Nephron progenitor cell (in vitro differentiated cells): ENCODE results near the gene FOXP4.
A peak's percentile ranks its signal among the peaks of the same experiment; 100 is the strongest.

ENCODE experiments used
- DNase-seq: peaks from one replicate; pipeline ENCODE4 v3.0.0; 2021
- H3K27ac Mint-ChIP-seq: 2 replicates; pipeline ENCODE4 v1.8.0; 2021; ENCODE audit warnings: mild to moderate bottlenecking, moderate library complexity, mixed read lengths
- H3K27me3 Mint-ChIP-seq: 2 replicates; pipeline ENCODE4 v1.8.0; 2021; ENCODE audit warnings: mild to moderate bottlenecking, low read depth, mixed read lengths; ENCODE audit not compliant: poor library complexity
- H3K36me3 Mint-ChIP-seq: 2 replicates; pipeline ENCODE4 v1.8.0; 2021; ENCODE audit warnings: low read depth, mixed read lengths
- H3K4me1 Mint-ChIP-seq: 2 replicates; pipeline ENCODE4 v1.8.0; 2021; ENCODE audit warnings: mixed read lengths
- H3K4me3 Mint-ChIP-seq: 2 replicates; pipeline ENCODE4 v1.8.0; 2021; ENCODE audit warnings: mild to moderate bottlenecking, moderate library complexity, mixed read lengths
- H3K9me3 Mint-ChIP-seq: 2 replicates; pipeline ENCODE4 v1.8.0; 2021; ENCODE audit warnings: mild to moderate bottlenecking, moderate library complexity, mixed read lengths
- TF ChIP-seq, protein P1 (sequence below): fragments of 200-600 bp; sonication (generic); IDR thresholded peaks from 2 replicates; pipeline ENCODE4 v1.5.0; 2021; ENCODE audit warnings: antibody characterized with exemption

The FOXP4 gene

DNA sequence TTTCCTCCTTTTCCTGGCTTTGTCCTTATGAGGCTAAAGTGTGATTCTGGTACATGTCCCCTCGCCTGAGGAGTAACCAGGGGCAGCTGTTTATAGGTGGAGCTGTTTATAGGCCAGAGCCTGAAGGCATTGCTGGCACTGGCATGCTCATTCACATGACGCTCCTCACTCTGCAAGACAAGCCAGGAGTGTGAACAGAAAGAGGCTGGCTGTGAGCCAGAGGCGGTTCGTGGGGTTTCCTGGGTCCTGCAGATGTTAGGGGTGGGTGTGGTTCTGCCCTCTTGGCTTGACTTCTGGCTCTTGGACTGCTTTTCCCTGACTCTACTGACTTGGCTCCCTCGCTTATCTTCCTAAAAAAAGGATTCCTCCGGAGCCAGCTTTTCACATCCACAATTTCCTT lies 79.3 kb downstream of the FOXP4 start:
- DNase-seq, result no peak
- Mint-ChIP-seq H3K9me3 (peaks cover 27% of the 10 kb centered on the region), H3K36me3 (peaks cover 17% of the 10 kb centered on the region), H3K4me3 (no peak overlapping the region), H3K27me3 (peaks cover 12% of the 10 kb centered on the region), H3K27ac (peak overlapping the region; percentile 85), H3K4me1 (peaks cover 52% of the 10 kb centered on the region)
- TF ChIP-seq, protein P1, sequence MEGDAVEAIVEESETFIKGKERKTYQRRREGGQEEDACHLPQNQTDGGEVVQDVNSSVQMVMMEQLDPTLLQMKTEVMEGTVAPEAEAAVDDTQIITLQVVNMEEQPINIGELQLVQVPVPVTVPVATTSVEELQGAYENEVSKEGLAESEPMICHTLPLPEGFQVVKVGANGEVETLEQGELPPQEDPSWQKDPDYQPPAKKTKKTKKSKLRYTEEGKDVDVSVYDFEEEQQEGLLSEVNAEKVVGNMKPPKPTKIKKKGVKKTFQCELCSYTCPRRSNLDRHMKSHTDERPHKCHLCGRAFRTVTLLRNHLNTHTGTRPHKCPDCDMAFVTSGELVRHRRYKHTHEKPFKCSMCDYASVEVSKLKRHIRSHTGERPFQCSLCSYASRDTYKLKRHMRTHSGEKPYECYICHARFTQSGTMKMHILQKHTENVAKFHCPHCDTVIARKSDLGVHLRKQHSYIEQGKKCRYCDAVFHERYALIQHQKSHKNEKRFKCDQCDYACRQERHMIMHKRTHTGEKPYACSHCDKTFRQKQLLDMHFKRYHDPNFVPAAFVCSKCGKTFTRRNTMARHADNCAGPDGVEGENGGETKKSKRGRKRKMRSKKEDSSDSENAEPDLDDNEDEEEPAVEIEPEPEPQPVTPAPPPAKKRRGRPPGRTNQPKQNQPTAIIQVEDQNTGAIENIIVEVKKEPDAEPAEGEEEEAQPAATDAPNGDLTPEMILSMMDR, result no peak

DNA sequence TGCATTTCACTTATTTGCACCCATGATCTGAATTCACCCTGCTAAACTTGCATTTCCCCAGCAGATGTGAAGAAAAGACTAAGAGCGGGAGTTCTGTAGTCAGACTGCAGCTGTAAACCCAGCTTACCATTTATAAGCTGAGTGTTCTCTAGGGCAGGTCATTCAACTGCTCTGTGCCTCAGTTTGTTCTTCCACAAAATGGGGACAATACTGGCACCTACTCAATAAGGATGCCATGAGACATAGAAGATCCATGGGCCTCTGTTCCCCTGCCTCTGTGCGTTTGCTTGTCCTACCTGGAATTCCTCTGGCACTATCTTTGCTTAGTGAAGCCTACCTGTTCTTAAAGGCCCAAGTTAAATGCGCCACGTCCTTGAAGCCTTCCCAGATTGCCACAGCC lies 79.8 kb downstream of the FOXP4 start:
- Mint-ChIP-seq H3K4me3 (no peak overlapping the region), H3K9me3 (peaks cover 22% of the 10 kb centered on the region), H3K27ac (no peak overlapping the region), H3K27me3 (peaks cover 12% of the 10 kb centered on the region), H3K36me3 (peaks cover 14% of the 10 kb centered on the region), H3K4me1 (peaks cover 57% of the 10 kb centered on the region)
- TF ChIP-seq, protein P1, result no peak
- no peak for DNase-seq

DNA sequence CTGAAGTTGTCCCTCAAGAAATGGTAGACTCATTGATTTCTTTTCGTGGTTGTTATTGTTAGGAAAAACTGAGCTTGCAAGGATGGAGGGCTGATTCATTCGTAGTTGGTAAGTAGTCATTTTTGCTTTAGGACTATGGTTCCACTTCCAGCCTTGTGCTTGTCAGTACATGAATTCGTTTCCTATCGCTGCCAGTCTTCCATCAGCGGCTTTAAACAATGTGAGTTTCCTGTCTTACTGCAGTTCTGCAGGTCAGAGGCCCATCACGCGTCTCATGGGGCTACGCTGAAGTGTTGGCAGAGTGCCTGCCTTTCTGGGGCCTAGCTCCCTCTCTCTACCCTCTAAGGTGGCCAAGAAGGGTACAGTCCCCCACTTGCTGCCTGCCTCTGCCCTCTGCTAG lies 80.7 kb downstream of the FOXP4 start:
- DNase-seq, result no peak
- H3K27ac Mint-ChIP-seq, result no peak overlapping the region
- H3K4me1 Mint-ChIP-seq, result peaks cover 60% of the 10 kb centered on the region
- peaks cover 5% of the 10 kb centered on the region for H3K36me3 Mint-ChIP-seq
- H3K9me3 Mint-ChIP-seq, result peaks cover 13% of the 10 kb centered on the region
- TF ChIP-seq, protein P1, result no peak
- peaks cover 20% of the 10 kb centered on the region for H3K27me3 Mint-ChIP-seq
- H3K4me3 Mint-ChIP-seq, result no peak overlapping the region

DNA sequence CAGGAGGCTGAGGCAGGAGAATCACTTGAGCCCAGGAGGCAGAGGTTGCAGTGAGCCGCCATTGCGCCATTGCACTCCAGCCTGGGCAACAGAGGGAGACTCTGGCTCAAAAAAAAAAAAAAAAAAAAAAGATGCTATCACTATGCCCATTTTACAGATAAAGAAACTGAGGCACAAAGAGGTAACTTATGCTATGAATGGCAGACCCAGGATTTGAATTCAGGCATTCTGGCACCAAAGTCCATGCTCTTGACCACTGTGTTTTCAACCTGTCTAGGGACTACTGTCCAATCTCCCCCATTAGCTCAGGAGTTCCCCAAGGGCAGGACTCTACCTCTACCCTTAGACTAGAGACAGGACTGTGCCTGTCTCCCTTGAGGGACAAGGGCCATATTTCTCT lies 82.9 kb downstream of the FOXP4 start:
- H3K4me3 Mint-ChIP-seq, result no peak overlapping the region
- TF ChIP-seq, protein P1, result no peak
- peaks cover 41% of the 10 kb centered on the region for H3K4me1 Mint-ChIP-seq
- H3K27ac Mint-ChIP-seq, result no peak overlapping the region
- peaks cover 36% of the 10 kb centered on the region for H3K27me3 Mint-ChIP-seq
- no peaks in the 10 kb centered on the region for H3K9me3 Mint-ChIP-seq
- no peak for DNase-seq
- H3K36me3 Mint-ChIP-seq, result no peaks in the 10 kb centered on the region

DNA sequence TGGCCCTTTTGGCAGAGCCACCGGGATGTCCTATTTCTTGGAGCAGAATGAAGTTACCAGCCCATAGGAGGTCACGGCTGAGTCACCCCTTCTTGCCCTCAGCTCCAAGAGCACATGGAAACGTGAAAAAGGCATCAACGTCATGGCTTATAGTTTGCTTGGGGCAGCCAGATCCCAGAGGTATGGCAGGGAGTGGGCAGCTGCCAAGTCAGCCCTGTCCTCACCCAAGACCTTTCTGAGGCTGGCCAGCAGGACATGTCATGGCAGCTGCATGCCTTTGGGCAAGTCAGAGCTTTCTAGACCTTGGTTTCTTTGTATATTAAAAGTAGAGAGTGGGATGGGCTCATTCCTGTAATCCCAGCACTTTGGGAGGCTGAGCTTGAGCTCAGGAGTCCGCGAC lies 83.9 kb downstream of the FOXP4 start:
- H3K36me3 Mint-ChIP-seq, result no peaks in the 10 kb centered on the region
- H3K9me3 Mint-ChIP-seq, result no peaks in the 10 kb centered on the region
- no peak overlapping the region for H3K4me3 Mint-ChIP-seq
- no peak overlapping the region for H3K27ac Mint-ChIP-seq
- DNase-seq, result no peak
- TF ChIP-seq, protein P1, result no peak
- H3K4me1 Mint-ChIP-seq, result peaks cover 48% of the 10 kb centered on the region
- H3K27me3 Mint-ChIP-seq, result peaks cover 43% of the 10 kb centered on the region

DNA sequence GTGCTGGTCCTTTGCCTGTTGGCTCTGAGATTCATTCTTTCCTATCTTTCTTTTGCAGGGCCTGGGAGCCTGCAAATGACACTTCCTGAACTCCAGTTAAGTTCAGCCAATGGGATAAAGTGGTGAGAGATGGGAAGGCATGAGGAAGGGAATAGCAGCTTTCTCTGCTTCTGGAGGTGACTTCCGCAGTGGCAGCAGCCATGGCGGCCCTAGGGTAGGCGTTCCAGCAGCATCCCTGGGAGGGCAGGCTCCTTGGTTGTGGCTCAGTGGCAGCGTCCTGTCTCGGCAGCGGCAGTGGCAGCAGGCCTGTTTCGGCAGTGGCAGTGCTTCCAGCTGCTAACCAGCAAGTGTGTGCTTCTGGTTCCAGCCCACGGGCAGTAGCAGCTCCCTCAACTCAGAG lies 84.8 kb downstream of the FOXP4 start:
- Mint-ChIP-seq H3K36me3 (no peaks in the 10 kb centered on the region), H3K27me3 (peaks cover 52% of the 10 kb centered on the region), H3K4me3 (no peak overlapping the region), H3K4me1 (peaks cover 45% of the 10 kb centered on the region), H3K9me3 (no peaks in the 10 kb centered on the region), H3K27ac (no peak overlapping the region)
- no peak for DNase-seq
- TF ChIP-seq, protein P1, result no peak
